Measurements from ENCODE around the gene RHBDD2.
"Not testable (repeated sequence)": the region's sequence is repeated elsewhere in the genome, so short reads cannot be mapped to it uniquely, and the experiment has no call there.

- not testable (repeated sequence) for TF ChIP-seq CTCF, POLR2A (IDR thresholded peaks at IDR 0.05)
These were observed 32.4 kb downstream of the RHBDD2 start for GRCh38 chr7:75911186-75911585.

All from right lobe of liver (tissue), 4 donors.